ENCODE results near the gene KLHL7.

DNA sequence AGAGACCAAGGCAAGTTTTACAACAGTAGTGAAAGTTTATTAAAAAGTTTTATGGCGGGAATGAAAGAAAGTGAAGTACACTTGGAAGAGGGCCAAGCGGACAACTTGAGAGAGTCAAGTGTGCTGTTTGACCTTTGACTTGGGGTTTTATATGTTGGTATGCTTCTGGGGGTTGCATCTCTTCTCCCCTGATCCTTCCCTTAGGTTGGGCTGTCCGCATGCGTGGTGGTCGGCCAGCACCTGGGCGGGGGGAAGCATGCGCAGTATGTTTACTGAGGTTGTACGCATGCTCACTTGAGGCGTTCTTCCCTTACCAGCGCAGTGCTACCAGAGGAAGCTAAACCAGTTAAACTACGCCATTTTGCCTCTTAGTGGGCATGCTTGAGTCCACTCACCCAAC lies 108.2 kb downstream of the KLHL7 start:
- TF ChIP-seq GATA3 (IDR thresholded peaks at IDR 0.05; ENCODE audit: low read depth, low read length), result no peak
- no peak for TF ChIP-seq GATA2 (IDR thresholded peaks at IDR 0.05; ENCODE audit: low read depth, low read length)

Measured in SH-SY5Y (cell line).